ENCODE measurements around the gene CCSAP. TPM values are rescaled to one million over a fixed set of nuclear protein-coding genes. Genes with fewer than 3 reads are reported as not detected.
A peak's percentile ranks its signal among the peaks of the same experiment; 100 is the strongest.

CCSAP gene
- total RNA-seq, 4 donors from 2014 or later = 0.44 to 1.1 (median 0.81) TPM

GRCh38 chr1:229278120-229278741 is 64.6 kb downstream of the CCSAP start:
- ATAC-seq = no peak
- TF ChIP-seq, protein P1, sequence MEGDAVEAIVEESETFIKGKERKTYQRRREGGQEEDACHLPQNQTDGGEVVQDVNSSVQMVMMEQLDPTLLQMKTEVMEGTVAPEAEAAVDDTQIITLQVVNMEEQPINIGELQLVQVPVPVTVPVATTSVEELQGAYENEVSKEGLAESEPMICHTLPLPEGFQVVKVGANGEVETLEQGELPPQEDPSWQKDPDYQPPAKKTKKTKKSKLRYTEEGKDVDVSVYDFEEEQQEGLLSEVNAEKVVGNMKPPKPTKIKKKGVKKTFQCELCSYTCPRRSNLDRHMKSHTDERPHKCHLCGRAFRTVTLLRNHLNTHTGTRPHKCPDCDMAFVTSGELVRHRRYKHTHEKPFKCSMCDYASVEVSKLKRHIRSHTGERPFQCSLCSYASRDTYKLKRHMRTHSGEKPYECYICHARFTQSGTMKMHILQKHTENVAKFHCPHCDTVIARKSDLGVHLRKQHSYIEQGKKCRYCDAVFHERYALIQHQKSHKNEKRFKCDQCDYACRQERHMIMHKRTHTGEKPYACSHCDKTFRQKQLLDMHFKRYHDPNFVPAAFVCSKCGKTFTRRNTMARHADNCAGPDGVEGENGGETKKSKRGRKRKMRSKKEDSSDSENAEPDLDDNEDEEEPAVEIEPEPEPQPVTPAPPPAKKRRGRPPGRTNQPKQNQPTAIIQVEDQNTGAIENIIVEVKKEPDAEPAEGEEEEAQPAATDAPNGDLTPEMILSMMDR (IDR thresholded peaks at IDR 0.05 in 4 of 5, conservative IDR thresholded peaks at IDR 0.05 in 1 of 5) = no peak

GRCh38 chr1:229275005-229275404 is 67.8 kb downstream of the CCSAP start:
- intact Hi-C loops (cut with DNase I; ENCODE audit: low total_unique reads) = no loop called here
- TF ChIP-seq, protein P1 (IDR thresholded peaks at IDR 0.05 in 4 of 5, conservative IDR thresholded peaks at IDR 0.05 in 1 of 5) = no peak
- TF ChIP-seq POLR2A (IDR thresholded peaks at IDR 0.05) = no peak
- H3K9me3 ChIP-seq = no peaks in the 10 kb centered on the region
- in situ Hi-C loops (cut with MboI; ENCODE audit: low sequenced_read_pairs in 4 of 4) = loop anchor here in 1 of 4 donors (10.0 kb wide), 1 partner anchor 70 kb away; the partner anchor contains the start of gene CCSAP
- ATAC-seq (no peak), DNase-seq (no peak)
- H3K4me3 ChIP-seq = no peak overlapping the region
- H3K36me3 ChIP-seq = no peaks in the 10 kb centered on the region
- peaks cover 32 to 42% of the 10 kb centered on the region in 2 donors for H3K4me1 ChIP-seq
- H3K27ac ChIP-seq = no peak overlapping the region
- H3K27me3 ChIP-seq = no peaks in the 10 kb centered on the region

More at GRCh38 chr1:229278120-229278741, 64.6 kb downstream of the CCSAP start:
- Histone ChIP-seq H3K27me3 (no peaks in the 10 kb centered on the region), H3K4me1 (peaks cover 22 to 34% of the 10 kb centered on the region in 2 donors), H3K9me3 (no peaks in the 10 kb centered on the region), H3K4me3 (no peak overlapping the region), H3K27ac (no peak overlapping the region), H3K36me3 (no peaks in the 10 kb centered on the region)
- no peak for DNase-seq
- intact Hi-C loops (cut with DNase I; ENCODE audit: low total_unique reads) (no loop called here), in situ Hi-C loops (cut with MboI; ENCODE audit: low sequenced_read_pairs in 4 of 4) (loop anchor here in 1 of 4 donors (10.0 kb wide), 1 partner anchor 67 kb away; the partner anchor contains the start of gene CCSAP)

- Histone ChIP-seq H3K9me3 (no peaks in the 10 kb centered on the region), H3K27me3 (no peaks in the 10 kb centered on the region), H3K4me1 (peaks cover 34 to 53% of the 10 kb centered on the region in 2 donors), H3K4me3 (no peak overlapping the region), H3K36me3 (no peaks in the 10 kb centered on the region), H3K27ac (no peak overlapping the region)
- ATAC-seq = no peak
- DNase-seq = no peak
- intact Hi-C loops (cut with DNase I; ENCODE audit: low total_unique reads) (loop anchor here (5.0 kb wide), 2 partner anchors 69 to 159 kb away; partner anchors contain the start of genes ACTA1 and CCSAP), in situ Hi-C loops (cut with MboI; ENCODE audit: low sequenced_read_pairs in 4 of 4) (loop anchor here in 2 of 4 donors (10.0 to 25.0 kb wide), 2 partner anchors 71 to 1039 kb away; partner anchors contain the start of gene CCSAP (in 1 of the 2))
- TF ChIP-seq, protein P1 (IDR thresholded peaks at IDR 0.05 in 4 of 5, conservative IDR thresholded peaks at IDR 0.05 in 1 of 5) = no peak
- no peak for TF ChIP-seq POLR2A (IDR thresholded peaks at IDR 0.05)
These were observed 69.2 kb downstream of the CCSAP start for GRCh38 chr1:229273507-229274232.

GRCh38 chr1:229272164-229273158 is 70.4 kb downstream of the CCSAP start:
- Histone ChIP-seq H3K27me3 (no peaks in the 10 kb centered on the region), H3K4me1 (peaks cover 34 to 55% of the 10 kb centered on the region in 2 donors), H3K4me3 (peak overlapping the region; percentile 64 to 79 (median 74)), H3K9me3 (no peaks in the 10 kb centered on the region), H3K27ac (peak overlapping the region; percentile 75 to 93 (median 87)), H3K36me3 (no peaks in the 10 kb centered on the region)
- DNase-seq (no peak), ATAC-seq (no peak)
- TF ChIP-seq, protein P1 (IDR thresholded peaks at IDR 0.05 in 4 of 5, conservative IDR thresholded peaks at IDR 0.05 in 1 of 5) = no peak
- TF ChIP-seq POLR2A (IDR thresholded peaks at IDR 0.05) = no peak
- intact Hi-C loops (cut with DNase I; ENCODE audit: low total_unique reads) (loop anchor here (5.0 kb wide), 2 partner anchors 70 to 160 kb away; partner anchors contain the start of genes ACTA1 and CCSAP), in situ Hi-C loops (cut with MboI; ENCODE audit: low sequenced_read_pairs in 4 of 4) (loop anchor here in 2 of 4 donors (10.0 to 25.0 kb wide), 2 partner anchors 72 to 1040 kb away; partner anchors contain the start of gene CCSAP (in 1 of the 2))

Data from gastrocnemius medialis (tissue), 4 donors.